NOMO-1 (cell line): ENCODE measurements around the gene ERAP2.
A peak's percentile ranks its signal among the peaks of the same experiment; 100 is the strongest.
"Not testable (repeated sequence)": the region's sequence is repeated elsewhere in the genome, so short reads cannot be mapped to it uniquely, and the experiment has no call there.

Source experiments
- DNase-seq, 2 experiments: peaks; one replicate each; lab custom pipeline; 2025; ENCODE audit not compliant: unreplicated experiment in 2 of 2; lab: John Stamatoyannopoulos, UW

ERAP2 gene

GRCh38 chr5:96931037-96931436 is 54.7 kb downstream of the ERAP2 start:
- not testable (repeated sequence) for DNase-seq

GRCh38 chr5:96931605-96932004 is 55.3 kb downstream of the ERAP2 start:
- peak; percentile 13 to 39 for DNase-seq

- no peak for DNase-seq
These were observed 55.7 kb downstream of the ERAP2 start for GRCh38 chr5:96932026-96932425.

- peak in 1 of 2 experiments; percentile 69 for DNase-seq
These were observed 57.7 kb downstream of the ERAP2 start for GRCh38 chr5:96933764-96934707.

GRCh38 chr5:96934708-96935558 is 58.6 kb downstream of the ERAP2 start:
- peak; percentile 94 to 98 for DNase-seq

- peak; percentile 93 to 96 for DNase-seq
These were observed 59.5 kb downstream of the ERAP2 start, which contains the start of gene LNPEP for GRCh38 chr5:96935559-96936430. LNPEP (plus strand) TSS chr5:96936080; CDS start chr5:96936156, 76 bp downstream.

GRCh38 chr5:96936431-96937320 is 60.4 kb downstream of the ERAP2 start:
- peak in 1 of 2 experiments; percentile 43 for DNase-seq

- no peak for DNase-seq
These were observed 64.3 kb downstream of the ERAP2 start for GRCh38 chr5:96940586-96940985.

GRCh38 chr5:96941140-96941539 is 64.8 kb downstream of the ERAP2 start:
- no peak for DNase-seq

- DNase-seq, result no peak
These were observed 65.8 kb downstream of the ERAP2 start for GRCh38 chr5:96942078-96942477.

GRCh38 chr5:96942911-96943310 is 66.6 kb downstream of the ERAP2 start:
- DNase-seq, result no peak

GRCh38 chr5:96943799-96944198 is 67.5 kb downstream of the ERAP2 start:
- no peak for DNase-seq

- DNase-seq, result no peak
These were observed 69.0 kb downstream of the ERAP2 start for GRCh38 chr5:96945144-96945897.

- no peak for DNase-seq
These were observed 70.1 kb downstream of the ERAP2 start for GRCh38 chr5:96946381-96946780.

- DNase-seq, result no peak
These were observed 75.9 kb downstream of the ERAP2 start for GRCh38 chr5:96952118-96952750.

- no peak for DNase-seq
These were observed 76.9 kb downstream of the ERAP2 start for GRCh38 chr5:96952974-96953730.

GRCh38 chr5:96957254-96958049 is 81.2 kb downstream of the ERAP2 start:
- no peak for DNase-seq
